Left renal pelvis (tissue), 4 donors: ENCODE measurements around the gene XKR3. TPM values are rescaled to one million over a fixed set of nuclear protein-coding genes. Genes with fewer than 3 reads are reported as not detected.
"Not testable (repeated sequence)": the region's sequence is repeated elsewhere in the genome, so short reads cannot be mapped to it uniquely, and the experiment has no call there.

Experiments used
- DNase-seq, 4 donors: peaks; one replicate each; pipeline ENCODE4 v3.0.0-alpha.2; 2013; ENCODE audit warnings: low read depth in 4 of 4, low spot score in 3 of 4
- polyA plus RNA-seq, 4 donors: library from polyadenylated mRNA; unstranded; fragments of 120-200 nt; gene quantifications; one replicate each; pipeline ENCODE4 v1.2.1, GENCODE V29; 2013; ENCODE audit not compliant: insufficient read length in 4 of 4

Gene XKR3
- polyA plus RNA-seq, 4 donors: not detected

DNA sequence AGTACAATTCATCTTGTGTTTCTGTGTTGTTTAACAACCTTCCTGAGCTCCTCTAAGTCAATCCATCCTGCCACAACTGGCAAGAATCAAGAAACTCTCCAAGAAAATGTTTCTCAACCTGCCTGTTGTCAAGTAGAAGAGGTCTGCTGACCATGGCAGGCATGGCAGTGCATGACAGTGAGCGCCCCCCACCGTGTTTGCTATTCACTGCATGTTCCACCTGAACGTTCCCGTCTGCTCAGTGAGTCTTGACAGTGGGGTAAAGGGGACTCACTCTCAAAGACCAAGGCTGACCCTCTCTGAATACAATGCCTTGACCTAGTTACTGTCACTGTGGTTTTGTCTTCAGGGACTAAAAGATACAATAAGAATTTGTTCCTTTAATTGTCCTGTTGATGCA is 75.9 kb downstream of the XKR3 start:
- DNase-seq: not testable (repeated sequence)

DNA sequence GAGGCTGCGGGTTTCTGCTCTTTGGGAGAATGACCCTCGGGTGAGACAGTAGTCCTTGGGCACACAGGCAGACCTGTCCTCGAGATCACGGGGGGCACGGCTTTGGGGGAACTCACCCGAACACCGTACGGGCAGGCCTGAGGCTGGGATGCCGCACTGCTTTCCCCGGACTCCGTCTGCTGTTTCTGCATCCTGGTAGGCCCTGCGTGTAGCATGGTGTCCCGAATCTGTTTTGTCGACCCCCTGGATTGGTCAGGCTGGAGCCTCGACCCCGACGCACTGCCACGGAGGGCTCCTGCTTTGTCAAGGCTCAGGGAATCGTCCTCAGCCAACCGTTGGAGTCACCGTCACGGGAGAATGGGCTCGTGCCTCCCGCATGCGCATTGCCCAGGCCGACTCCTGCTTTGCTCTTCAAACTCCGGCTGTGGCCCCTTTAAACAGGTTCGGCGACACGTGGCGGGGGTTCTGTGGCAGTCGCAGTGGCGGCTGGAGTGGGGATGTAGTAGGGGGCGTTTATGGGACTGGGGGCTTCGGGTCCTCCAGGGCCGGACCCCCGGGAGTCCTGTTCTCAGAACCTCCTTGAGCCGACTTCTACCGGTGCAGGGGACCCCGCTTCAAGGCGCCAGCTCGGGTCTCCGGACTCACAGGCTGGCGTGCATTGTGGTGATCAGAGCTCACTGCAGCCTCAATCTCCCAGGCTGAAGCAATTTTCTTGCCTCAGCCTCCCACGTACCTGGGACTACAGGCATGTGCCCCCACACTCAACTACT is 76.9 kb downstream of the XKR3 start:
- DNase-seq: not testable (repeated sequence)

DNA sequence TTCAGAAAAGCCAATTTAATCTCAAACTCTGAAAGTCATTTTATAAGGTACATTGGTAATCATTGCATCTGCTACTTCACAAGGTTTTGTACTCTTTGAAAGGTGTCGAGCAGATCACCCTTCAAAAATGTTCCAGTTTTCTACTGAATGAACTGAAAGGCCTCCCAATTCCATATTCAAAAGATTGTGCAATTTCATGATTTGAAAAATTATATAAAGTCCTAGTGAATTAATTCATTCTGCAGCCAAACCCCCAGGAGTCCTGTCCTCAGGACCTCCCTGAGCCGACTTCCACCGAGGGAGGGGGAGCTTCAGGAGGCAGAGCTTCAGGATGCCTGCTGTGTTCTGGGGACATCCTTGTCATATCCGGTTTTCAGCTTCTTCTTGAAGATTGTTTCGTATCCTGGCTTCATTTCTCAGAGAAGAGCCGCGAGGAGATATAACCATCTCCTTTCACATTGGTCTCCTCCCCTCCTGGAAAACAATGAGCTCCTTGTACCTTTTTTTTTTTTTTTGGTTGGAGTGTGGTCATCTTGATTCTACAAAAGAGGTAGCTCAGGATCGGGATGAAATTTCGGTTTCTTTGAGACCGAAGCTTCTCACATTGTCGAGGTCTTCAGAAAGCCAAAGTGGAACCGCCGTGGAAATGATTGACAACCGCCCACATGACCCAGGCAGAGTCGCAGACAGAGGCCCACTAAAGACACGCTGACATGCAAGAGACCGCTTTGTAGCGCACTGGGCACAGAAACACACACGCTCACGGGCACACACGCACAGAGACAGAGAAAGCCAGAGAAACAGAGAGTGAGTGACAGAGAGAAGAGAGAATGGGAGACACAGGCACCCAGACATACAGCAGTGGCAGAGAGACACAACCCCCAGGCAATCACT is 77.7 kb downstream of the XKR3 start:
- DNase-seq: not testable (repeated sequence)

DNA sequence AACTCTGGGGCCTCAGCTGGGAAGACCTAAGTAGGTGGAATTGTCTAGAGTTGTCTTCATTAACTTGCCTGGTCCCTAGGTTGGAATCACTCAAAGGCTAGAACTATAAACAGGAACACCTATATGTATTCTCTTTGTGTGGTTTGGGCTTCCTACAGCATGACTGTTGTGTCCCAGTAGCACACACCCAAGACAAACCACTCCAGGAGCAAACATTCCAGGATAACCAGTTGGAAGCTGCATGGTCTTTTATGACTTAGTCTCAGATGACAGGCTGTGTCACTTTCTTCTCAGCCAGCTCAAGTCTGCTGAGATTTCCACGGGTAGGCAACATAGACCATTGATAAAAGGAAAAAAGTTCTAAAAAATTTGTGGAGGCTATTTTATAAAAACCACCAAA is 90.9 kb downstream of the XKR3 start:
- DNase-seq: not testable (repeated sequence)

Other genes with a start within 250 kb of the XKR3 start
- not detected for gene CCT8L2, start 232.6 kb downstream of the XKR3 start, polyA plus RNA-seq
- not detected for gene GAB4, start 182.8 kb upstream of the XKR3 start, polyA plus RNA-seq